MM.1S (cell line): ENCODE measurements around the gene LRRC75A.

Experiments
- CTCF ChIP-seq: fragments of 300-600 bp; sonication (generic); IDR thresholded peaks from 2 replicates; pipeline ENCODE4 v1.5.1; 2016; ENCODE audit warnings: antibody characterized with exemption, low read length, mixed read lengths
- EZH2 ChIP-seq: fragments of 300-600 bp; sonication (generic); optimal IDR thresholded peaks from 2 replicates; pipeline ENCODE3; 2017; ENCODE audit warnings: low read depth, mild to moderate bottlenecking, antibody characterized with exemption, low read length, mixed read lengths
- EZH2phosphoT487 ChIP-seq: fragments of 300-600 bp; sonication (generic); IDR thresholded peaks from 2 replicates; pipeline ENCODE4 v1.6.1; 2018; ENCODE audit warnings: antibody characterized with exemption, low read length

DNA sequence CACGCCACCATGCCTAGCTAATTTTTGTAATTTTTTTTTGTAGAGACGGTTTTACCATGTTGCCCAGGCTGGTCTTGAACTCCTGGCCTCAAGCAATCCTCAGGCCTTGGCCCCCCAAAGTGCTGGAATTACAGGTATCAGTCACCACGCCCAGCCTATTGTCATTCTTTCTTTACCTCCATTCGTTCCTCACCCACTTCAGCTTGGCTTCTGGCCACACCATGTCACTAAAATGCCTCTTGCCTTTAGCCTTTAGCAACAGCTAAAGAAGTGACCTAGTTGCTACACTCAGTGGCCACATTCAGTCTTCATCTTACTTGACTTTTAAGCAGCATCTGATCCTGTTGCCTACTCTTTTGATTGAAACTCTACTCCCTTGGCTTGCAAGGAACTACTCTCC, 3.6 kb upstream of the LRRC75A start:
- TF ChIP-seq CTCF = no peak
- no peak for TF ChIP-seq EZH2
- TF ChIP-seq EZH2phosphoT487 = no peak
